Stimulated activated naive CD8-positive, alpha-beta T cell treated with anti-CD3 and anti-CD28 coated beads, Interleukin-15, amount 100 ng/mL, for 72 hours (primary cell): ENCODE results near the gene VWA3B.
"Not testable (repeated sequence)": the region's sequence is repeated elsewhere in the genome, so short reads cannot be mapped to it uniquely, and the experiment has no call there.

Source experiments
- ATAC-seq: fragments of 150-1000 bp; cut with Tn5 transposase; 2 replicates; pipeline ENCODE4 v1.10.0; 2021; ENCODE audit warnings: mild to moderate bottlenecking, moderate library complexity
- DNase-seq, 2 donors: peaks; one replicate each; pipeline ENCODE4 v3.0.0; 2021 to 2022
- H3K27ac Mint-ChIP-seq, 2 donors: one replicate each; pipeline ENCODE4 v1.8.0; 2022; ENCODE audit warnings: mild to moderate bottlenecking in 2 of 2, mixed read lengths in 2 of 2, moderate library complexity in 2 of 2
- H3K27me3 Mint-ChIP-seq: one replicate; pipeline ENCODE4 v1.8.0; 2022; ENCODE audit warnings: mixed read lengths
- H3K4me1 Mint-ChIP-seq: one replicate; pipeline ENCODE4 v1.8.0; 2022; ENCODE audit warnings: mild to moderate bottlenecking, mixed read lengths
- H3K4me3 Mint-ChIP-seq, 2 donors: one replicate each; pipeline ENCODE4 v1.8.0; 2022; ENCODE audit warnings: mild to moderate bottlenecking in 2 of 2, mixed read lengths in 2 of 2, moderate library complexity in 1 of 2
- H3K9me3 Mint-ChIP-seq, 2 donors: one replicate each; pipeline ENCODE4 v1.8.0; 2022; ENCODE audit warnings: mixed read lengths in 2 of 2

VWA3B gene, protein sequence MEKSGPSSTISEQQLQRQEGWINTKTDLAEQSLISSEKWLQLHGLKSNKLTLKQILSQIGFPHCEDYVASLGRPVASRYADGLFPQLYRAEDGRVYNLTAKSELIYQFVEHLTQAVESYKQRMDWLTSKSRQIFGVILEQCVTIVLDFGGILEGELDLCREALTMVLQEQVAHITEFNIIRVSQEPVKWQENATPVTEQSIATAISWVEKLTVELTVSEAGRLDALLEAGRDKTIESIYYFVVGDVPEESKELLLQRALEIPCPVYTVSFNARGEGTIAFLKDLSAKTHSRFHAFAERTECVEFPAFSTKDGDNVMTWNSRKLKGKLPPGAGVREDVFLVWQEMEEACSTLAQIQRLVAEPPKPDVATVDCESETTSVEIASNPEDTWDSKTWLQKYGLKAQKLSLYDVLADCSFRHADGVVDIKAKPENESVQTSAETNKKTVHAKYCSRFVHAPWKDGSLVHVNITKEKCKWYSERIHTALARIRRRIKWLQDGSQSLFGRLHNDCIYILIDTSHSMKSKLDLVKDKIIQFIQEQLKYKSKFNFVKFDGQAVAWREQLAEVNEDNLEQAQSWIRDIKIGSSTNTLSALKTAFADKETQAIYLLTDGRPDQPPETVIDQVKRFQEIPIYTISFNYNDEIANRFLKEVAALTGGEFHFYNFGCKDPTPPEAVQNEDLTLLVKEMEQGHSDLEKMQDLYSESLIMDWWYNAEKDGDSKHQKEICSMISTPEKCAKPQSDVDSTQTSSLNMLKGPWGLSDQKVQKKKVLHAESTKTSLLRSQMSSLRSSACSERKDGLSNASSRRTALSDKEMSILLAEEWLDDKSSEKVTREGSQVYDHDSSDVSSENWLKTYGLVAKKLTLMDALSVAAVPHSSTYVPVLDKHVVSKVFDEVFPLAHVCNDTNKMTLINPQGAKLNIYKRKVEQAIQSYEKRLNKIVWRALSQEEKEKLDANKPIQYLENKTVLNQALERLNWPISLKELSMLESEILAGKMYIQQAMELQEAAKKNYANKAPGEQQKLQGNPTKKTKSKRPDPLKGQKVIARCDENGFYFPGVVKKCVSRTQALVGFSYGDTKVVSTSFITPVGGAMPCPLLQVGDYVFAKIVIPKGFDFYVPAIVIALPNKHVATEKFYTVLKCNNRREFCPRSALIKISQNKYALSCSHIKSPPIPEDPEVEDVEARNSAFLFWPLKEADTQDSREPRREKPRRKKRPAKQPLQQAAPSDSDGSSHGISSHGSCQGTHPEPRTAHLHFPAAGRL (N-terminal part only)

DNA sequence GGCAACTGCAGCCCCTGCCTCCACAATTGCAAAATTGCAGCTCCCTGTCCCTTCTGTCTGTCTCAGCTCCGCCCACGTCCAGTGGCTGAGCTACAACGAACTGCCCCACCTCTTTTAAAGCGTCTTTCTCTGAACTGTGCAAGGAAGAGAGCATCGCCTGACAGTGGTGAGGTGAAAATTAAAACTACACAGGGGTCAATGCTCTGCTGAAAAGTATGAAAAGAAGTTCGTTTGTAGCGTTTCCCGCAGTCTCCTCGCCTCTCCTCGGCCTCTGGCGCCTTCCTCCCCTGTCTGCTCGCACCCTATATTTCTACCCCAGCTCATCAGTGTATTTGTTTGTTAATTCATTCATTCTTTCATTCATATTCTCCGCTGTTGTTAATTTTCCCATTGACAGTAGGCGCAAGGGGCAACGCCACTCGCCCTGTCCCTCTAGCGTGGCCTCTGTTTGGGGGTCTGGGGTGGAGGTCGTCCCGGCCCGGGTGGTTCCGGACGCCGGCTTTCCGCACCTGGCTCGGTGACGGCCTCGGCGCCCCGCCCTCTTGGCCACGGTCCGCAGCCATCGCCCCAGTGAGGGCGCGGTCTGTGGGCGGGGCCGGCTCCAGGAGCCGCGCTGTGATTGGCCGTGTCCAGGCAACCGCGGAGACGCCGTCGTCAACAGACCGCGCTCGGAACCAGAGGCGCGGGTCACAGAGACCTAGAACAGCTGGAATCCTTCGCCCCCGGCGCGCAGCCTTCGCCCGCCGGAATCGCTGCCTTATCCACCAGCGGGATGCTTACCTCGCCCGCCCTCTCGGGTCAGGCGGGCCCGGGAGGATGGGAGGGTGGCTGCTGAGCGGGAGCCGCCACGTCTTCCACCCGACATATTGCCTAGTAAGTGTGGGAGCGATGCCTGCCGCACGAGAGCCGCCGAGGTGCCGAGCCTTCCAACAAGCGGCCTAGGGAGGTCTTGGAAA is at the start of gene VWA3B:
Gene VWA3B, plus strand, starts transcription at position 677 of the 956 bp plus-strand sequence. CDS start 5,926 bp downstream, outside the sequence.
- Mint-ChIP-seq H3K4me3 (peak within 1 kb of the TSS; percentile 75 to 79), H3K4me1 (peaks cover 54% of the 10 kb centered on the region), H3K27ac (peak within 1 kb of the TSS in 1 of 2 donors; percentile 59), H3K27me3 (peaks cover 64% of the 10 kb centered on the region), H3K9me3 (peaks cover 0 to 8% of the 10 kb centered on the region in 2 donors)
- peak; percentile 90 for ATAC-seq
- peak; percentile 39 to 61 for DNase-seq

- no peaks in the 10 kb centered on the region for H3K4me1 Mint-ChIP-seq
- peaks cover 0 to 4% of the 10 kb centered on the region in 2 donors for H3K9me3 Mint-ChIP-seq
- ATAC-seq, result no peak
- no peak overlapping the region for H3K4me3 Mint-ChIP-seq
- no peak overlapping the region for H3K27ac Mint-ChIP-seq
- no peaks in the 10 kb centered on the region for H3K27me3 Mint-ChIP-seq
- DNase-seq, result no peak
These were observed 49.8 kb upstream of the VWA3B start for GRCh38 chr2:98037206-98037605.

- DNase-seq, result no peak
- peaks cover 0 to 4% of the 10 kb centered on the region in 2 donors for H3K9me3 Mint-ChIP-seq
- H3K27ac Mint-ChIP-seq, result no peak overlapping the region
- H3K4me1 Mint-ChIP-seq, result no peaks in the 10 kb centered on the region
- ATAC-seq, result no peak
- no peak overlapping the region for H3K4me3 Mint-ChIP-seq
- no peaks in the 10 kb centered on the region for H3K27me3 Mint-ChIP-seq
These were observed 49.2 kb upstream of the VWA3B start for GRCh38 chr2:98037666-98038336.

DNA sequence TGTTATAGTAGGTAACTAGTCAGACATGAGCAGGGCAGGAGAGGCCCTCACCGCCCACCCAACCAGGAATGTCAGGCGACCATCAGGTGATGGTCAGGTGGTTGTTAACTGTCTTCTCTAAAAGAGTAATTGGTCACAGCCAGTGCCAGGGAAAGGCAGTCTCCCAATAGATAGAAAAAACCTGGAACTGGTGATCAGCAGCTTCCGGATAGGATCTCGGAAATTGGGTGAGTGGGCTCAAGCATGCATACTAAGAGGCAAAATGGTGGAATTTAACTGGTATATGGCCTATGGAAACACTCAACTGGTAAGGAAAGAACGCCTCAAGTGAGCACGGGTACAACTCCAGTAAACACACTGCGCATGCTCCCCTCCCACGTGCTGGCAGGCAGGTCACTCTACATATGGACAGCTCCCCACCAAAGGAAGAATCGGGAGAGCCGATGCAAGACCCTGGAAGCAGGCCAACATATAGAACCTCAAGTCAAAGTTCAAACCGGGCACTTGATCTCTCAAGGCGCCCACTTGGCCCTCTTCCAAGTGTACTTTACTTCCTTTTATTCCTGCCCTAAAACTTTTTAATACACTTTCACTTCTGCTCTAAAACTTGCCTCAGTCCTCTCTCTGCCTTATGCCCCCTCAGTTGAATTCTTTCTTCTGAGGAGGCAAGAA is 47.7 kb upstream of the VWA3B start:
- DNase-seq (no peak), ATAC-seq (no peak)
- H3K9me3 Mint-ChIP-seq, result peaks cover 14 to 16% of the 10 kb centered on the region in 2 donors
- H3K27me3 Mint-ChIP-seq, result no peaks in the 10 kb centered on the region
- no peaks in the 10 kb centered on the region for H3K4me1 Mint-ChIP-seq
- peak overlapping the region in 1 of 2 donors; percentile 17 for H3K27ac Mint-ChIP-seq
- no peak overlapping the region for H3K4me3 Mint-ChIP-seq

GRCh38 chr2:98040331-98040939 is 46.5 kb upstream of the VWA3B start:
- Mint-ChIP-seq H3K9me3 (peaks cover 26 to 28% of the 10 kb centered on the region in 2 donors), H3K27me3 (no peaks in the 10 kb centered on the region), H3K4me1 (no peaks in the 10 kb centered on the region), H3K27ac (no peak overlapping the region), H3K4me3 (no peak overlapping the region)
- no peak for ATAC-seq
- no peak for DNase-seq

DNA sequence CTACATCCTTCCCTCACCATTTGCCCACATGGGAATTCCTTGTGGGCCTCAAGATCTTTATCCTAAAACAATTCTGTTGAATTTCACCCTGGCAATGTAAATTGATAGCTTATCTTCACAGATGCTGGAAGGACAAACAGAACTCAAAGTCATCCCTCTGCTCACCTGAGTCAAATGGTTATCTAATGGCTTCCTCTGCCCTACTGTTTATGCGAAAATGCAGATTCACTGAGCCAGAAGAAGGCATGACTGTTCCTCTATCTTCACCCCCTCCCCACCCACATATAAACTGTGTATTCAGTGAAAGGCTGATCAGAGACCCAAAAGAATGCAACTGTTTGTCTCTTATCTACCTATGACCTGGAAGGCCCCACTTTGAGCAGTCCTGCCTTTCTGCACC is 43.9 kb upstream of the VWA3B start:
- Mint-ChIP-seq H3K27me3 (no peaks in the 10 kb centered on the region), H3K9me3 (peaks cover 30 to 41% of the 10 kb centered on the region in 2 donors), H3K4me1 (no peaks in the 10 kb centered on the region), H3K27ac (no peak overlapping the region), H3K4me3 (no peak overlapping the region)
- no peak for ATAC-seq
- DNase-seq, result no peak

DNA sequence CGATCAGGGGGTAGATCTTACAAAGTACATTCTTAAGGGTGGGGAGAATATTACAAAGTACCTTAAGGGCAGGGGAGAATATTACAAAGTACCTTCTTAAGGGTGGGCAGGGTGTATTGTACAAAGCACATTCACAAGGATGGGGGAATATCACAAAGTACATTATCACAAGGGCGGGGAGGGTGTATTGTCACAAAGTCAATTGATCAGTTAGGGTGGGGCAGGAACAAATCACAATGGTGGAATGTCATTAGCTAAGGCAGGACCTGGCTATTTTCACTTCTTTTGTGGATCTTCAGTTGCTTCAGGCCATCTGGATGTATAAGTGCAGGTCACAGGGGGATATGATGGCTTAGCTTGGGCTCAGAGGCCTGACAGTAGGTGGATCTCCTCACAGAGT is 42.2 kb upstream of the VWA3B start:
- not testable (repeated sequence) for DNase-seq, ATAC-seq, H3K4me3 Mint-ChIP-seq, H3K27ac Mint-ChIP-seq, H3K4me1 Mint-ChIP-seq, H3K27me3 Mint-ChIP-seq
- H3K9me3 Mint-ChIP-seq, result peaks cover 30 to 41% of the 10 kb centered on the region in 2 donors

DNA sequence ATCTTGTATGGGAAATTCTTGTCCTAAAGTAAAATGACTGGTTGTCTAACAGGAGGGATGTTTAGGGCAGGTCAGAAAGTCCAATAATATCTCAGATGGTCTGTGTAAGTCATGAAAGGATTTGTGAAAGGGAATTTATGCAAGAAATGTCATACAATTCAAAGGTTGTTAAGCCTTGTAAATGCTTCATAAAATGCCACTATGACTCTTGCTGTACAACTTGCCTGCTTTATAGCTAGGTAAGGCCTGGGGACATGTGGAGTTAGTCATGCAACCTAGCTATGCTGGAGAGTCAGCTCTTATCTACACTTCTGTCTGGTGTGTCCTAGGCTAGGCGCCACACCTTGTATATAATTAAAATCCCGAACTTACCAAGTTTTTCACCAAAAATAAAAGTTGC is 36.9 kb upstream of the VWA3B start:
- ATAC-seq (no peak), DNase-seq (no peak)
- no peaks in the 10 kb centered on the region for H3K27me3 Mint-ChIP-seq
- H3K9me3 Mint-ChIP-seq, result peaks cover 5 to 19% of the 10 kb centered on the region in 2 donors
- no peak overlapping the region for H3K4me3 Mint-ChIP-seq
- no peak overlapping the region for H3K27ac Mint-ChIP-seq
- H3K4me1 Mint-ChIP-seq, result no peaks in the 10 kb centered on the region

DNA sequence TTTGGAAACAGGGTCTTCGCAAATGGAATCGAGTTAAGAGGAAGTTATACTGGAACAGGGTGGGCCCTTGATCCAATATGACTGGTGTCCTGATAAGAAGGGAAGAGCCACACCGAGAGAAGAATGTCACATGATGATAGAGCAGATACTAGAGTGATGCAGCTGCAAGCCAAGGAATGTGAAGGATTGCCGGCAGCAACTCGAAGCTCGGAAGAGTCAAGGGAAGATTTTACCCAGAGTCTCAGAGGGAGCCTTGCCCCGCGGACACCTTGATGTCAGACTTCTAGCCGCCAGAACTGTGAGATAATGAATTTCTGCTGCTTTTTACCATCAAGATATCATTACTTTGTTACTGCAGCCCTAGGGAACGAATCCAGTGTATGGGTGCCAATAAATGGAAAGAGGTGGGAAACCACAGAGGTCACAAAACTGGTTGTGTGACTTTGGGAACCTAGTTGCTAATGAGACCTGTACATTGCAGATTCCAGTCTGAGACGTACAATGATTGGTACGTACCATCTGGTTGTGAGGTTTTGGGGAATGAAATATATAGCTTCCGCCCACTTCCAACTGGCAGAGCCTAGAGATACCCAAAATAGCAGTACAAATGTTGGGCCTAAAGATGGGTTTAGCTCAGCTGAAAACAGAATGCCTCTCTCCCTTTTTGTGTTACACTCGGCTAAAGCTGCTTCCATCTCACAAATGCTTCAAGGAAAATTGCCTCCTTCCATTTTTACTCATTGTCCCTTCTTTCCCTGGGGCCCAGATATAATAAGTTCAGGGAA is 28.6 kb upstream of the VWA3B start:
- DNase-seq (no peak), ATAC-seq (no peak)
- Mint-ChIP-seq H3K4me1 (no peaks in the 10 kb centered on the region), H3K4me3 (no peak overlapping the region), H3K9me3 (no peaks in the 10 kb centered on the region), H3K27ac (no peak overlapping the region), H3K27me3 (no peaks in the 10 kb centered on the region)

DNA sequence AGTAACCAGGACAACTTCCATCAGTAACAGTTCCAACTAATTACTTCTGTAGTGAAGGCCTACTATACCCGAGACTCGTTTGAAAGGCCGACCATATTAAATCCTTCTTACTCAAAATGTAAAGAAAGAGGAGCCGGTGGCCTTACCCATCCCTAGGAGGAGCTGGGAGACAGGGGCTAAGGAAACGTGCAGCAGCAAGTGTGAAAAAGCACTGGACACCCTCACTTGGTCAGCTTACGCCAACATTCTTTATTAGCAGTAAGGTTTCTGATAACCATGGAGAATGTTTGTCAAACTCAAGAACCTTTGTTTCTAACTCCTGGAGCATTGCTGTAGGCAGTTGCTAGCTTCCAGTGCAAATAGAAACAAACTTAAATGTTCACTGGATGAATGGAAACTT is 26.7 kb upstream of the VWA3B start:
- ATAC-seq, result no peak
- Mint-ChIP-seq H3K4me3 (no peak overlapping the region), H3K27me3 (no peaks in the 10 kb centered on the region), H3K9me3 (no peaks in the 10 kb centered on the region), H3K4me1 (no peaks in the 10 kb centered on the region), H3K27ac (no peak overlapping the region)
- DNase-seq, result no peak

GRCh38 chr2:98063291-98063854 is 23.6 kb upstream of the VWA3B start:
- ATAC-seq (no peak), DNase-seq (no peak)
- H3K4me1 Mint-ChIP-seq, result no peaks in the 10 kb centered on the region
- no peaks in the 10 kb centered on the region for H3K27me3 Mint-ChIP-seq
- H3K27ac Mint-ChIP-seq, result no peak overlapping the region
- no peak overlapping the region for H3K4me3 Mint-ChIP-seq
- H3K9me3 Mint-ChIP-seq, result no peaks in the 10 kb centered on the region

DNA sequence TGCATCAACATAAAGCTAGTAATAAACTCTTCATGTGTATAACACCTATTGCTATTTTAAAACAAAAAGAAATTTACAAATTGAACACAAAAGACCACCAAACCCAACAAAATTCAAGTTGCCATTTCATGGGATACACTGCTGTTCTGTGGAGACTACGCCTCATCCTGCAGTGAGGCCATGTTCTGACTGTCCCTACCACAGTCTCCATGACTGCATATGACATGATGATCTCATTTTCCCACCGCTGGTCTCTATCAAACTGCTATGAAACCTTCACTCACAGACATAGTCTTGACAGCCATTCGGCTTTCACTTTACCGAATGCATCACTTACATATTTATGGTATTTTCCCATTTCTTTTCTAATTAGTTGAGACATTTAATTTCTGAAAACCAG is 21.2 kb upstream of the VWA3B start:
- Mint-ChIP-seq H3K4me1 (no peaks in the 10 kb centered on the region), H3K4me3 (no peak overlapping the region), H3K27ac (no peak overlapping the region), H3K9me3 (no peaks in the 10 kb centered on the region), H3K27me3 (no peaks in the 10 kb centered on the region)
- DNase-seq (no peak), ATAC-seq (no peak)
